ENCODE measurements around the gene KANSL1.
"Not testable (repeated sequence)": the region's sequence is repeated elsewhere in the genome, so short reads cannot be mapped to it uniquely, and the experiment has no call there.

Gene KANSL1, protein sequence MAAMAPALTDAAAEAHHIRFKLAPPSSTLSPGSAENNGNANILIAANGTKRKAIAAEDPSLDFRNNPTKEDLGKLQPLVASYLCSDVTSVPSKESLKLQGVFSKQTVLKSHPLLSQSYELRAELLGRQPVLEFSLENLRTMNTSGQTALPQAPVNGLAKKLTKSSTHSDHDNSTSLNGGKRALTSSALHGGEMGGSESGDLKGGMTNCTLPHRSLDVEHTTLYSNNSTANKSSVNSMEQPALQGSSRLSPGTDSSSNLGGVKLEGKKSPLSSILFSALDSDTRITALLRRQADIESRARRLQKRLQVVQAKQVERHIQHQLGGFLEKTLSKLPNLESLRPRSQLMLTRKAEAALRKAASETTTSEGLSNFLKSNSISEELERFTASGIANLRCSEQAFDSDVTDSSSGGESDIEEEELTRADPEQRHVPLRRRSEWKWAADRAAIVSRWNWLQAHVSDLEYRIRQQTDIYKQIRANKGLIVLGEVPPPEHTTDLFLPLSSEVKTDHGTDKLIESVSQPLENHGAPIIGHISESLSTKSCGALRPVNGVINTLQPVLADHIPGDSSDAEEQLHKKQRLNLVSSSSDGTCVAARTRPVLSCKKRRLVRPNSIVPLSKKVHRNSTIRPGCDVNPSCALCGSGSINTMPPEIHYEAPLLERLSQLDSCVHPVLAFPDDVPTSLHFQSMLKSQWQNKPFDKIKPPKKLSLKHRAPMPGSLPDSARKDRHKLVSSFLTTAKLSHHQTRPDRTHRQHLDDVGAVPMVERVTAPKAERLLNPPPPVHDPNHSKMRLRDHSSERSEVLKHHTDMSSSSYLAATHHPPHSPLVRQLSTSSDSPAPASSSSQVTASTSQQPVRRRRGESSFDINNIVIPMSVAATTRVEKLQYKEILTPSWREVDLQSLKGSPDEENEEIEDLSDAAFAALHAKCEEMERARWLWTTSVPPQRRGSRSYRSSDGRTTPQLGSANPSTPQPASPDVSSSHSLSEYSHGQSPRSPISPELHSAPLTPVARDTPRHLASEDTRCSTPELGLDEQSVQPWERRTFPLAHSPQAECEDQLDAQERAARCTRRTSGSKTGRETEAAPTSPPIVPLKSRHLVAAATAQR (N-terminal part only)

DNA sequence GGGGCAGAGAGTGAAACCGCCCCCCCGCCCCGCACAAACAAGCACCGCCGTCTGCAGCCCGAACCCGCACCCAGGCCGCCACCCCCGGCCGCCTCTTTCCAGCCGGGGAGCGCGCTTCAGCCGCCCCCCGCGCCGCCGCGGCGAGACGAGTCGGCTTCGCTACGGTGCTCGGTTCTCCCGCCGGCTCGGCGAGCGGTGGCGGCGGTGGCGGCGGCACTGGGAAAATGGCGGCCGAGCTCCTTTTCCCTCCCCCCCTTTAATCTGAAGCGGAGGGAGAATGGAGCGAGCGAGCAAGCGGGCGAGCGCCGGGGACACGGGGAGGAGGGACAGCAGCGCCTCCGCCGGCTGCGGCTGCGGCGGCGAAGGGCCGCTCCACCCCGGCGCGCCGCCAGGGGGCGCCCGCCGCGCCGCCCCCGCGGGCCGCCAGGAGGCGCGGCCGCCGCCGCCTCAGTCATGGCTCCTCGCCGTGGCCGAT is at the start of gene KANSL1:
Gene KANSL1, minus strand, starts transcription at position 279 of the 475 bp plus-strand sequence. CDS start 21,286 bp downstream, outside the sequence.
- no peak for DNase-seq

DNA sequence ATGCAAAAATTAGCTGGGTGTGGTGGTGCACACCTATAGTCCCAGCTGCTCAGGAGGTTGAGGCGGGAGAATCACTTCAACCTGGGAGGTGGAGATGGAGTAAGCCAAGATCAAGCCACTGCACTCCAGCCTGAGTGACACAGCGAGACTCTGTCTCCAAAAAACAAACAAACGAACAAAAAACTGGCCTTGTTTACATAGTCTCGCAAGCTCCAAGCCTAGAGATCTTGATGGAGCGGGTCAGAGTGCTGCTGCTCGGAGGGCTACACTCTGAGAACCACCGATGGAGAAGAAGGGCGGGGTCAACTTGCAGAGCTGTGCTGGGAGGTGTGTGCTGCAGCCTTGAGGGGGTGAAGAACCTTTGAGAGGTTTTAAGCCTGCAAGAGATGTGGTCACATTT is 38.1 kb upstream of the KANSL1 start:
- DNase-seq: not testable (repeated sequence)

DNA sequence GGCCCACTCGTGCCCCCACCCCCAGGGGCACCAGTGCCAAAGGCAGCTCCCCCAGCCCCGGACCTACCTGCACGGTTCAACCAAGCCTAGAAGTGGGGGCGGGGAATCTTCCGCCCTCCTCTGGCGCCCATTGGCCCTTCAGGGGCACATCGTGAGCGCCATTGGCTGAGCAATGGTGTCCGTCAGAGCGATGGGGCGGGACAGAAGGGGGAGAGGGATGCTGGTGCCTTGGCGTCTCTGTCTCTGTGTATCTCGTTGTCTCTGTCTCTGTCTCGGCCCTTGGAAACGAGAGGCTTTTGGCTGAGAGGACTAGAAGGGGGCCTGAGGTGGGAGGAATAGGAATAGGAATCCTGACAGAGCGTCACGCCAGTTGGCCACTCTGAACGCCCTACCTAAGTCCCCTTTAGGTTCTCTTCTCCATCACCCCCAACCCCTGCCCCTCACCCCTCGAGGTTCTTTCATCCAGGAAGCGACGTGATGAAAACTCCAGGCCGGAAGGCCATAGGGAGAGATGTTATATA is 32.1 kb upstream of the KANSL1 start:
- DNase-seq: peak; percentile 100

DNA sequence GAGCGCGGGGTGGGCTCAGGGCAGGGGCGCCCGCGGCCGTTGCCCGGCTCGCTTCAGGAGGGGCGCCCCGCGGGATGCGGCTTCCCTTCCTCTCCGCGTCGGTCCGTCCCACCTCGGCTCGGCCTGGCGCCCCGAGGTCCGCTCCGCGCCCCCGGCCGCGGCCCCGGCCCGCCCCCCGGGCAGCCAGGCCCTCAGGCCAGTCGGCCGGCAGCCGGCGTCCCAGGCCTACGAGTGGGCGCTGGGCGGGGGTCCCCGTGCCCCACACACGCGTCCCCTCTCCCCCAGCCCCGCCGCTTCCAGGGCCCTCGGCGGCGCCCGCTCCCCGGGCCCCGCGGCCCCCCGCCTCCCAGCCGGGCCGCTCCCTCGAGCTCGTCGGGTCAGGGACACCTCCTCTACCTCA is 31.6 kb upstream of the KANSL1 start:
- not testable (repeated sequence) for DNase-seq

DNA sequence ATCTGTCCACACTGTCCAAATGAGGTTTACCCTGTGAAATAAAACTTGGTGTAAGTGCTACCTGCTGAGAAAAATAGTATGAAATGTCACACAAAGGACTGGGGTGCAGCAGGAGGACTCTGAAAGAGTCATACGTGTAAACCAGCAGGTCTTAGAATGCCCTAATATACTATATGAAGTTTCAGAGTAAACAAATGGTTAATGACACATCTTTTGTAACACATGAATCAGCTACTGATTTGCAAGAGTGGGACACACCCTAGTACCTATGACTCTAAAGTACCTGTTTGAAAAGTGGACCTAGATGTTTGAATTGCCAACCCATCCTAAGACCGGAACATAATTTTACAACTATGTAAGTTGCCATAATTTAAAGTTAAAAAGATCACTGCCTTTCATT is 29.8 kb upstream of the KANSL1 start:
- not testable (repeated sequence) for DNase-seq

DNA sequence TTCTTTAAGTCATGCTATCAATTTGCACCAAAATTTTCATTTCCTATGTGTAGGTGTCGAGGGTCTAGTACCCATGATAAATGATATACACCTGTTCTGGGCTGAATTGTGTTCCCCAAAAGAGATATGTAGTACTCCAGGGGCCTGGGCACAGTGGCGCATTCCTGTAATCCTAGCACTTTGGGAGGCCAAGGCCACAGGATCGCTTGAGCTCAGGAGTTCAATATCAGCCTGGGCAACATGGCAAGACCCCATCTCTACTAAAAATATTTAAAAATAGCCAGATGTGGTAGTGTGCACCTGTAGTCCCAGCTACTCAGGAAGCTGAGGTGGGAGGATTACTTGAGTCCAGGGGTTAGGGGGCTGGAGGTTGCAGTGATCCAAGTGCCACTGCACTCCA is 23.5 kb upstream of the KANSL1 start:
- DNase-seq: no peak

DNA sequence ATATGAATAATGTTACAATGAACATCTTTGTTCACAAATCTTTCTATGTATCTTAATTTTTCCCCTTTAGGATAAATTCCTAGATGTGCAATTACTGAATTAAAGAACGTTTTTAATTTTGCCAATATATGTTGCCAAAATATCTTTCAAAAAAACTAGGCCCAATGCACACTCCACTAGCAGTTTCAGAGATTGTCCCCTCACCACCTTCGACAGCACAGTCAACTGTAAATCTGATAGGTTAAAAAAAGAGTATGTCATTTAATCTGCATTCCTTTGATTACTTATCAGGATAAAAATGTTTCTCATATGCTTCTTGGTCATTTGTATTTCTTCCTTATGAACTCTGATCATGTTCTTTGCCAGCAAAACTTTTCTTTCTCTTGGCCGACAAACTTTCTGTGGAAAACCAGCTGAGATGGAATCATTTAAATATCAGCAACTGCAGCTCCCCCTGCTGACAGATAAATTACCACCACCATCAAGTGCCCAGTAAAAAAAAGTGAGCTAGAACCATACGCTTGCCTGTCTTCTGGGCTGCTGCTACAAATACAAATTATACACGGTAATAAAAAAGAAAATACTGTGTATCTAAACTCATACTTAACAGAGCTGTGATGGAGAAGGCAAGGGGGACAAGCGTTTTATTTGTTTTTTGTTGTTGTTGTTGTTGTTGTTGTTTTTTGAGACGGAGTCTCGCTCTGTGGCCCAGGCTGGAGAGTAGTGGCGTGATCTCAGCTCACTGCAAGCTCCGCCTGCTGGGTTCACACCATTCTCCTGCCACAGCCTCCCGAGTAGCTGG is 19.6 kb upstream of the KANSL1 start:
- no peak for DNase-seq

DNA sequence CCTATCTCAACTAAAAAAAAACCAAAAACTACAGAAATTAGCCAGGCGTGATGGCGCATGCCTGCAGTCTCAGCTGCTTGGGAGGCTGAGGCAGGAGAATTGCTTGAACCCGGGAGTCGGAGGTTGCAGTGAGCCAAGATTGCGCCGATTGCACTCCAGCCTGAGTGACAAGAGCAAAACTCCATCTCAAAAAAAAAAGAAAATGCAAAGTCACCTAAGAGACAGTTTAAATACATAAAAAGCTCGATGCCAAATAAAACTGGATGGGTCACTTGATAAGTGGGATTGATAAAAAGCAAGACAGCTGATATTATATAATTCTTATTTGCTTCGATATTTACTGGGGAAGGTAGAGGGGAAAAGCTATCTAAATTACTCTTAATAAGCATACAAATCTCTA is 15.8 kb upstream of the KANSL1 start:
- DNase-seq: no peak

DNA sequence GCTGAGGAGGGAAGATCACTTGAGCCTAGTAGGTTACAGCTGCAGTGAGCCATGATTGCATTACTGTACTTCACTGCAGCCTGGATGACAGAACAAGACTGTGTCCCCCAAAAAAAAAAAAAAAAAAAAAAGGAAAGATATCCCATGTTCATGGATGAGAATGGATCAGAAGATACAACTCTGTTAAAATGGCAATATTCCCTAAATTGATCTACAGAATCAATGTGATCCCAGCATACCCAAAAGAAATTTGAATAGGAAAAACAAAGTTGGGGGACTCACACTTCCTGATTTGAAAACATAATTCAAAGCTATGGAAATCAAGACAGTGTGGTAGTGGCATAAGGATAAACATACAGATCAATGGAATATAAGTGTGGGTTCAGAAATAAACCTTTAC is 12.7 kb upstream of the KANSL1 start:
- no peak for DNase-seq

DNA sequence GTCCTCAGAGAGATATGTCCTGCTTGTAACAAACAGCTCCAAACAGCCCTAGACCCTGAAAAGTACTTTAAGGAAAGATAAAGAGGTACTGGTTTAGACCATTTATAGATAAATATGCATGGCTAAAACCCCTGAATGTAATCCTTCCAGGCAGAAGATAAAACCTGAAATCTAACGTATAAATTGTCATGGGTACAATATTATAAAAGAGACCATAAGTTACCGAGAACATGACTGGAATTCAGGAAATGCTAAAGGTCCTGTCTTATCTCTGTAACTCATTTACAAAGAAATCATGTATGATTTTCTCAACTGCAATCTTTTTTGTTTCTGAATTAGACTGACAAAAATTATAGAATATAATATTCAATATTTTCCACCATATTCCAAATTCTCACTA is 9.2 kb upstream of the KANSL1 start:
- no peak for DNase-seq

DNA sequence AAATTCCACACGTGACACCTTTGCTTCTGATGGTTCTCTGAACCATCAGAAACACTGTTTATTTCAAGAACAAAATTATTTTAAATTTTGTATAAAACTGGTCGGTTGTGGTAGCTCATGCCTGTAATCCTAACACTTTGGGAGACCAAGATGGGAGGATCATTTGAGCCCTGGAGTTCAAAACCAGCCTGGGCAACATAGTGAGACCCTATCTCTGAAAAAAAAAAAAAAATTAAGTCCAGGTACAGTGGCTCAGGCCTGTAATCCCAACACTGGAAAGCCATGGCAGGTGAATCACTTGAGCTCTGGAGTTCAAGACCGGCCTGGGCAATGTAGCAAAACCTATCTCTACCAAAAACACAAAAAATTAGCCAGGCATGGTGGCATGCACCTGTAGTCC is 8.3 kb upstream of the KANSL1 start:
- DNase-seq: no peak

DNA sequence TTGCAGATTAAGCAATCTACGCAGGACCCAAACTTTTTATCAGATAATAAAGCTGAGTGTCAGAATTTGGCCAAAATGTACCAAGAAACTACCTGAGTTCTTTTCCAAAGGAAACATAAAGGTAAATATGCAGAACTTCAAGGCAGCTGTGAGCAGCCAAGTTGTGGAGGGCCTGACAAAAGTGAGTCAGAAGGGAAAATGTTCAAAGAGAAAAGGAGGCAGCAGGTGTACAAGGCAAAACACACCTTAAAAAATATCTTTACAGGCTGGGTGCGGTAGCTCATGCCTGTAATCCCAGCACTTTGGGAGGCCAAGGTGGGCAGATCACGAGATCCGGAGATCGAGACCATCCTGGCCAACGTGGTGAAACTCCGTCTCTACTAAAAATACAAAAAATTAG is 7.0 kb upstream of the KANSL1 start:
- no peak for DNase-seq

DNA sequence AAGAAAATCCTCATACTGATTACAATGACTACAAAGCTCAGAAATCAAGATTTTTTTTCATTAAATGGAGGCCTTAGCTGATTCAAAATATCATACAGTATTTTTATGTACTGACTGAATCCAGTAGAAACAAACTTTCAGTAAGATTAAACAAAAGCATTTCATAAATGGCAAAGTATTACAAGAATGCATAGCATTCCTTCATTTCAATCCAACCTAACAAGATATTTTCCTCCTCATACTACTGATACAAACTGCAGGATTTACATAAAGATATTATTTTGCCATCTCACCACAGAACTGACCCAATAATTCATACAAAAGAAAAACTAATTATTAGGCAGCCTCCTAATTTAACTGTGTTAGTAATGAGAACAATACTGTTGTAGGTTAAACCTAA is 6.2 kb upstream of the KANSL1 start:
- no peak for DNase-seq

DNA sequence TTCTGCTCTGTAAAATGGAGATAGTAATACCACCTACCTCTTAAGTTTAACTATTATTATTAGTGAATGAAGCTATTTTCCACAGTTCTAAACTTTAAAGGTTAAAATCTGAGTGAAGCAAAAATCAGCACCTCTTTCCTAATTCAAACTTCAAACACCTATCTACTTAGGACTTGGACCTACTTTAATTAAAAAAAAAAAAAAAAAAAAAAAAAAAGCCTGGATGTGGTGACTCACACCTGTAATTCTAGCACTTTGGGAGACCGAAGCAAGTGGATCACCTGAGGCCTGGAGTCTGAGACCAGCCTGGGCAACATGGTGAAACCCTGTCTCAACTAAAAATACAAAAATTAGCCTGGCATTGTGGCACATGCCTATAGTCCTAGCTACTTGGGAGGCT is 5.0 kb upstream of the KANSL1 start:
- DNase-seq: no peak

DNA sequence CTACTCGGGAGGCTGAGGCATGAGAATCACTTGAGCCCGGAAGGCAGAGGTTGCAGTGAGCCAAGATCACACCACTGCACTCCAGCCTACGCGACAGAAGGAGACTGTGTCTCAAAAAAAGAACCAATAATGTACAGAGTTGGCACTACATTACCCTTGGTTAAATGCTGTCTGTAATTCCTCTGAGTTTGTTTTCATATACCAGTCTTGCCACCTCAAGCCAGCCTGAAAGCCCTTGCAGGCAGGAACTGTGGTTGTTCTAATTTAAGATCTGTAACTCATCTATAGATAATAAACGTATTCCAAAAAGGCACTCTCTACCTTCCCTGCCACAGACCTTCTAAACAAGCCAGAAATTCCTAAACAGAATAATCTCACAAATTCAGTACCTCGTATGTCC is 4.3 kb upstream of the KANSL1 start:
- no peak for DNase-seq

DNA sequence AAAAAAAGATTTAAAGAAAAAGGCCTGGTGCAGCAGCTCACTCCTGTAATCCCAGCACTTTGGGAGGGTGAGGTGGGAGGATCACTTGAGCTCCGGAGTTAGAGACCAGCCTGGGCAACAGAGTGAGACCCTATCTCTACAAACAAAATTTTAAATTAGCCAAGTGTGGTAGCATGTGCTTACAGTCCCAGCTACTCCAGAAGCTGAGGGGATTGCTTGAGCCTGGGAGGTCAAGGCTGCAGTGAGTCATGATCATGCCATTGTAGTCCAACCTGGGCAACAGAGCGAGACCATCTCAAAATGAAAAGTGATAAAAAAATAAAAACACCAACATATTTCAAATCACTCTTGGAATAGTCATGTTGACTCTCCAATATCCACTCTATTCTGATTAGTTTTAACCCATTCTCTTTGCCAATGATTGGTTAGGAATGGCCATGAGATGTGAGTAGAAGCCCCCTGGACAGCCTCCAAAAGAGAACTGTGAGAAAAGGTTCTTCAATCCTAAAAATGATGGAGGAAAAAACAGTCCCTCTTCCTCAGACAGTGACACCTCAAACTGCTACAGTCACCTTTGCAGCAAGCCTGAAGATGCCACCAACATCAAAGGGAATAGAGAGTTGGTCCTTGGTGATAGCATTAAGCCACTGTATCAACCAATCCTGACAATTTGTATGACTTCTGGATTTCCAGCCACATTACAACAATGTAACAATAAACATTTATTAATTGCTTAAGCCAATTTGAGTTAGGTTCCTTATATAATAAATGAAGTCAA is 2.9 kb upstream of the KANSL1 start:
- DNase-seq: no peak

DNA sequence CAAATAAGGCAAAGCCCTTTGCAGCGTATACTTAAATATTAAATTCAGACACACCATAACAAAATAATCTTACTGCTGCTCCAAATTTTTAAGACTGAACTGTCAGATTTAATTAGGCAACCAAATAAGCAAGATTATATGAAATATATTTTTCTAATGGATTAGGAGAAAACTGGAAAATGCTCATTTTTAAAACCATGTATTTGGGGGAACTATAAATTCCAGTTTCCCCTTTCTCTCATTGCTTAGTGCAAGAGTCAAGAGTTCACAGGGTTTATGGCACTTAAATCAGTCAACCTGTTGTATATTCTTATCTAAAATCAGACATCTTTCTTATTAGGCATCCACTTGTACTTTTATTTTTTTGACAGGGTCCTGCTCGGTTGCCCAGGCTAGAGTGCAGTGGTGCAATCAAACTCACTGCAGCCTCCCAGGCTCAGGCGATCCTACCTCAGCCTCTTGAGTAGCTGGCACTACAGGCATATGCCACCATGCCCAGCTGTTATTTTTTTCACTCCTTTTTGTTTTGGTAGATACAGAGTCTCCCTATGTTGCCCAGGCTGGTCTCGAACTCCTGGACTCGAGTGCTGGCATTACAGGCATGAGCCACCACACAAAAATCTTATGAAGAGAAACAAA is 2.1 kb upstream of the KANSL1 start:
- no peak for DNase-seq

DNA sequence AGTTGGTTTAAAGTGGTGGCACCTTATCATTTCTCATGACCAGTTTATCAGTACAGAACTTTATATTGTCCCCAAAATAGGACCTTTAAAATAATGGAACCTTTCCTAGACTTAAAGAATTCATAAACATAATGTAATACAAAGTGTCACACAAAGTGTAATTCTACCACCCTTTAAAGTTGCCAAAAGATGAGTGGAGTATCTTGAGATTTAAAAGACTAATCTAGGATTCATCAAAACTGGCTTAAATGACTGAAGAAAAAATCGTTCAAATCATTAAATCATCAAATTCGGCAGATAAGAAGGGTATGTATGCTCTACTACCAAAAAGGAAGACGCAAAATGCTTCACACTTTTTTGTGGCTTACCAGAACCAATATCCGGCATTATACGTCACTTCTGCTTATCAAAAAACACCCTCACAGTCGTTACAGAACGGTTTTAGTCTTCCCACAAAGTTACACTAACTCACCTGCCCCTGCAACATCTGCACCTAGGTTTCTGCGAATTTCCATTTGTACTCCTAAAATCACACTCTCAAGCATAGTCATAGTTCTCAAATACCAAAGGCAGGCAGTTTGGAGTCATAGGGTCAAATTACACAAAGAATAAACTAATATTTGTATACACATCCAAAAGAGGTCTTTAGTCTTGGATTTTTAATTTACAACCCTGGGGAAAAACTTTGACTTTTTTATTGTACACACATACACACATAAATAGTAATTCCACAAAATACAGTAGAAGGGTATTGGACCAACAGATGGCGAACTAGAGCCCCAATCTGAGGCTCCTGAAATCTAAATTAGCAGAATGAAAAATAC is 1.4 kb upstream of the KANSL1 start:
- peak; percentile 49 for DNase-seq

DNA sequence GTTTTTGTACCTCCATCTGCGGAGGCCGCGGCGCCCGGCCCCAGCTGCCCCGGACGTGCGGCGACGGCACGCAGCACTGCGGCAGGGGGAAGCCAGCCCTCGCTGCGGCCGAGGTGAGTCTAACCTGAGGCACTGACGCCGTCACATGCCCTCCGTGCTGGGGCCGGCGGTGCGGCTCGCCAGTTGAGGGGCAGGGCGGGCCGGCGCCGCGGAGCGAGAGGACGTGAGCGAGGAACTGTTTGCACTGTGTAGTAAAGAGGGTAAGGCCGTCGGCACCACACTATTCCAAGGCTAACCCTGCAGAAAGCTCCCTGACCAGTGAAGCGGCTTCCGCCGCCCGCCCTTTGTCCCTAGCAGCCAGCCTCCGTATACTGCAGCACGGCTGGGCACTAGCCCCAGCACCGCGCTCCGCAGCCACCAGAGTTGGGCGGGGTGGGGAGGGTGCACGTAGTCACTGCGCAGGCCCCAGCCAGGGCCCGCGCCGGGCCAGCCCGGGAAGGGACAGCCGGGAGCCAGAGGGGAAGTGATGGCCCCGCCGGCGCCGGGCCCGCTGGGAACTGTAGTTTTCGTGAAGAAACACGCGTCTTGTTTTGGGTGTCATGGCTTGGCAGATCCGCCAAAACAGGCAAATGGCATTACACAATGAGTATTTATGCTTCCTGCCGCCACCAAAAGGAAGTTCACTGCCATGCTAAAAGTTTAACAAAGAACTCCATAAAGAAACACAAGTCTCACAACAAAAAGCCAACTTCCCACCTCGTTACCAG is 580 bp upstream of the KANSL1 start:
- DNase-seq: peak; percentile 94

Measured in activated CD4-positive, CD25-positive, alpha-beta regulatory T cell treated with anti-CD3 and anti-CD28 coated beads, Interleukin-2, amount 50 U/mL, for 72 hours (primary cell).